Astrocyte (in vitro differentiated cells and primary cell): ENCODE results near the gene CCDC71L. TPM values are rescaled to one million over a fixed set of nuclear protein-coding genes. Genes with fewer than 3 reads are reported as not detected.

Experiments used
- DNase-seq: peaks from one replicate; pipeline ENCODE4 v3.0.0-alpha.2; 2010; ENCODE audit warnings: low read depth
- FAIRE-seq: peaks from 2 replicates; lab custom pipeline; 2011; peaks lifted over from hg19 to GRCh38; lab: Jason Lieb, UNC
- H2AFZ ChIP-seq: 2 replicates; pipeline ENCODE4 v1.6.0; 2012; ENCODE audit warnings: low read depth, low read length, inconsistent platforms
- H3K27ac ChIP-seq: 2 replicates; pipeline ENCODE4 v1.5.1; 2011; ENCODE audit warnings: low read depth, low read length, inconsistent platforms
- H3K27me3 ChIP-seq: 2 replicates; pipeline ENCODE4 v1.6.0; 2011; ENCODE audit warnings: low read length, inconsistent platforms; ENCODE audit not compliant: insufficient read depth
- H3K36me3 ChIP-seq: 2 replicates; pipeline ENCODE4 v1.5.1; 2011; ENCODE audit warnings: low read length, inconsistent platforms; ENCODE audit not compliant: insufficient read depth
- H3K4me1 ChIP-seq: 2 replicates; pipeline ENCODE4 v1.5.1; 2011; ENCODE audit warnings: low read length, inconsistent platforms; ENCODE audit not compliant: insufficient read depth
- H3K4me2 ChIP-seq: 2 replicates; pipeline ENCODE4 v1.6.0; 2012; ENCODE audit warnings: low read length, inconsistent platforms
- H3K4me3 ChIP-seq: 2 replicates; pipeline ENCODE4 v1.5.1; 2011; ENCODE audit warnings: low read depth, mild to moderate bottlenecking, low read length, inconsistent platforms; ENCODE audit not compliant: insufficient read depth
- H3K79me2 ChIP-seq: 2 replicates; pipeline ENCODE4 v1.6.0; 2012; ENCODE audit warnings: mild to moderate bottlenecking, low read length, inconsistent platforms; ENCODE audit not compliant: insufficient read depth
- H3K9ac ChIP-seq: 2 replicates; pipeline ENCODE4 v1.6.0; 2012; ENCODE audit warnings: mild to moderate bottlenecking, low read length, inconsistent platforms
- H3K9me3 ChIP-seq: 2 replicates; pipeline ENCODE4 v1.5.1; 2012; ENCODE audit warnings: low read depth, mild to moderate bottlenecking, low read length, inconsistent platforms; ENCODE audit not compliant: insufficient read depth
- H4K20me1 ChIP-seq: 2 replicates; pipeline ENCODE4 v1.6.0; 2012; ENCODE audit warnings: low read length, inconsistent platforms; ENCODE audit not compliant: insufficient read depth
- H3K27ac Mint-ChIP-seq: one replicate; pipeline ENCODE4 v1.8.0; 2021; ENCODE audit warnings: mild to moderate bottlenecking, mixed read lengths; ENCODE audit not compliant: unreplicated experiment
- H3K27me3 Mint-ChIP-seq: one replicate; pipeline ENCODE4 v1.8.0; 2021; ENCODE audit warnings: low read depth, mixed read lengths; ENCODE audit not compliant: unreplicated experiment
- H3K36me3 Mint-ChIP-seq: one replicate; pipeline ENCODE4 v1.8.0; 2021; ENCODE audit warnings: low read depth, mixed read lengths; ENCODE audit not compliant: unreplicated experiment
- H3K4me1 Mint-ChIP-seq: one replicate; pipeline ENCODE4 v1.8.0; 2021; ENCODE audit warnings: low read depth, mixed read lengths; ENCODE audit not compliant: unreplicated experiment
- H3K4me3 Mint-ChIP-seq: one replicate; pipeline ENCODE4 v1.8.0; 2021; ENCODE audit warnings: mild to moderate bottlenecking, moderate library complexity, mixed read lengths; ENCODE audit not compliant: unreplicated experiment
- H3K9me3 Mint-ChIP-seq: one replicate; pipeline ENCODE4 v1.8.0; 2021; ENCODE audit warnings: mild to moderate bottlenecking, mixed read lengths; ENCODE audit not compliant: unreplicated experiment
- EZH2 ChIP-seq: IDR thresholded peaks from 2 replicates; pipeline ENCODE4 v1.6.1; 2012; ENCODE audit warnings: mild to moderate bottlenecking, low read length, inconsistent platforms; ENCODE audit not compliant: insufficient read depth
- total RNA-seq: library from RNA; stranded (reverse); gene quantifications from 2 replicates; pipeline ENCODE4 v1.2.1, GENCODE V29; 2021
- TF ChIP-seq, protein P1 (sequence below): IDR thresholded peaks from 2 replicates; pipeline ENCODE4 v1.5.1; 2011; ENCODE audit warnings: low read depth, mild to moderate bottlenecking, inconsistent platforms, low read length, moderate library complexity; ENCODE audit not compliant: insufficient read depth

CCDC71L gene
- total RNA-seq, 1 donor from 2014 or later, result 26.8 TPM

DNA sequence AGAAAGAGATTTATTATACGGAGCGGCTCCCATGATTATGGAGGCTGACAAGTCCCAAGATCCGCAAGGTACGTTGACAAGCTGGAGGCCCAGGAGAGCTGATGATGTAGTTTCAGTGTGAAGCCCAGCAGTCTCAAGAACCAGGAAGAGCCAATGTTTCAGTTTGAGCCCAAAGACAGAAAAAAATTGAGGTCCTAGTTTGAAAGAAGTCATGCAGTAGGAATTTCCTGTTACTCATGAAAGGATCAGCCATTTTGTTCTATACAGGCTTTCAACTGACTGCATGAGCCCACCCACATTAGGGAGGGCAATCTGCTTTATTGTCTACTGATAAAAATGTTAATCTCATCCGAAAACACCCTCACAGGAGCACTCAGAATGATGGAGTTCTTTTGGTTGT is 51.5 kb downstream of the CCDC71L start:
- no peak for TF ChIP-seq EZH2
- TF ChIP-seq, protein P1, sequence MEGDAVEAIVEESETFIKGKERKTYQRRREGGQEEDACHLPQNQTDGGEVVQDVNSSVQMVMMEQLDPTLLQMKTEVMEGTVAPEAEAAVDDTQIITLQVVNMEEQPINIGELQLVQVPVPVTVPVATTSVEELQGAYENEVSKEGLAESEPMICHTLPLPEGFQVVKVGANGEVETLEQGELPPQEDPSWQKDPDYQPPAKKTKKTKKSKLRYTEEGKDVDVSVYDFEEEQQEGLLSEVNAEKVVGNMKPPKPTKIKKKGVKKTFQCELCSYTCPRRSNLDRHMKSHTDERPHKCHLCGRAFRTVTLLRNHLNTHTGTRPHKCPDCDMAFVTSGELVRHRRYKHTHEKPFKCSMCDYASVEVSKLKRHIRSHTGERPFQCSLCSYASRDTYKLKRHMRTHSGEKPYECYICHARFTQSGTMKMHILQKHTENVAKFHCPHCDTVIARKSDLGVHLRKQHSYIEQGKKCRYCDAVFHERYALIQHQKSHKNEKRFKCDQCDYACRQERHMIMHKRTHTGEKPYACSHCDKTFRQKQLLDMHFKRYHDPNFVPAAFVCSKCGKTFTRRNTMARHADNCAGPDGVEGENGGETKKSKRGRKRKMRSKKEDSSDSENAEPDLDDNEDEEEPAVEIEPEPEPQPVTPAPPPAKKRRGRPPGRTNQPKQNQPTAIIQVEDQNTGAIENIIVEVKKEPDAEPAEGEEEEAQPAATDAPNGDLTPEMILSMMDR, result no peak
- peak; percentile 94 for FAIRE-seq
- Histone ChIP-seq H3K9me3 (no peaks in the 10 kb centered on the region), H3K27me3 (no peaks in the 10 kb centered on the region), H3K9ac (peak overlapping the region; percentile 13), H3K36me3 (no peaks in the 10 kb centered on the region), H2AFZ (peak overlapping the region; percentile 72), H3K4me3 (no peak overlapping the region), H3K4me1 (peaks cover 18% of the 10 kb centered on the region), H3K79me2 (no peaks in the 10 kb centered on the region), H3K4me2 (peak overlapping the region; percentile 70), H3K27ac (peak overlapping the region; percentile 78), H4K20me1 (no peaks in the 10 kb centered on the region)
- H3K27me3 Mint-ChIP-seq, result no peaks in the 10 kb centered on the region
- peaks cover 24% of the 10 kb centered on the region for H3K4me1 Mint-ChIP-seq
- H3K36me3 Mint-ChIP-seq, result no peaks in the 10 kb centered on the region
- peak overlapping the region; percentile 94 for H3K27ac Mint-ChIP-seq
- H3K9me3 Mint-ChIP-seq, result no peaks in the 10 kb centered on the region
- no peak overlapping the region for H3K4me3 Mint-ChIP-seq
- DNase-seq, result peak; percentile 85

DNA sequence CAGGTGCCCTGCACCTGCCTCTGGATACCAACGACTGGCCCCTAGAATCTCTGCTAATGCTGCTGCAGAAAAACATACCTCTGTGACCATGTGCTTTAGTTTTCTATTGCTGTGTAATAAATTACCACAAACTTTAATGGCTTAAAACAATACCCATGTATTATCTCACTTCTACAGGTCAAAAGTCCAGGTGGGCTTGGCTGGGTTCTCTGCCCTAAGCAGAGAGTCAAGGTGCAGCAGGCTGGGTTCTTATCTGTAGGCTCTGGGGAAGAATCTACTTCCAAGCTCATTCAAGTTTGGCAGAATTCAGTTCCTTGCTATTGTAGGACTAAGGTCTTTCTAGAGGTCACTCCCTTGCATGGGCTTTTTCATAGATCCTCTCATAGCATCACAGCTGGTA is 52.3 kb downstream of the CCDC71L start:
- Mint-ChIP-seq H3K27me3 (no peaks in the 10 kb centered on the region), H3K4me1 (peaks cover 19% of the 10 kb centered on the region), H3K9me3 (no peaks in the 10 kb centered on the region), H3K36me3 (no peaks in the 10 kb centered on the region), H3K4me3 (no peak overlapping the region), H3K27ac (peak overlapping the region; percentile 94)
- Histone ChIP-seq H3K4me1 (peaks cover 18% of the 10 kb centered on the region), H3K36me3 (no peaks in the 10 kb centered on the region), H2AFZ (peak overlapping the region; percentile 24), H3K9me3 (no peaks in the 10 kb centered on the region), H3K4me3 (no peak overlapping the region), H3K79me2 (no peaks in the 10 kb centered on the region), H3K9ac (peak overlapping the region; percentile 13), H3K4me2 (peak overlapping the region; percentile 70), H3K27ac (peak overlapping the region; percentile 78), H3K27me3 (no peaks in the 10 kb centered on the region), H4K20me1 (no peaks in the 10 kb centered on the region)
- TF ChIP-seq, protein P1, result no peak
- TF ChIP-seq EZH2, result no peak
- FAIRE-seq, result no peak
- DNase-seq, result no peak

Other genes with a start within 250 kb of the CCDC71L start
- 0.10 and 0.82 TPM in 2 replicates for gene PIK3CG, start 204.1 kb upstream of the CCDC71L start, total RNA-seq